NCI-H526 treated with DMSO at 0.1 percent for 48 hours (cell line): Measurements from ENCODE around the gene DNMBP.
"Not testable (repeated sequence)": the region's sequence is repeated elsewhere in the genome, so short reads cannot be mapped to it uniquely, and the experiment has no call there.

Experiments used
- DNase-seq: peaks from one replicate; lab custom pipeline; 2025; lab: John Stamatoyannopoulos, UW

DNMBP gene

GRCh38 chr10:99993701-99994689 lies 15.8 kb downstream of the DNMBP start:
- no peak for DNase-seq

GRCh38 chr10:99985637-99986036 lies 24.1 kb downstream of the DNMBP start:
- DNase-seq = not testable (repeated sequence)

GRCh38 chr10:99984211-99985034 lies 25.3 kb downstream of the DNMBP start:
- DNase-seq = no peak

GRCh38 chr10:99983280-99983988 lies 26.3 kb downstream of the DNMBP start:
- DNase-seq = no peak

- no peak for DNase-seq
Observed at GRCh38 chr10:99982728-99983127, 27.0 kb downstream of the DNMBP start.

- DNase-seq = no peak
Observed at GRCh38 chr10:99981581-99982199, 28.1 kb downstream of the DNMBP start.

GRCh38 chr10:99979066-99979685 lies 30.6 kb downstream of the DNMBP start:
- DNase-seq = no peak

- no peak for DNase-seq
Observed at GRCh38 chr10:99977916-99978315, 31.8 kb downstream of the DNMBP start.

GRCh38 chr10:99976886-99977665 lies 32.7 kb downstream of the DNMBP start:
- no peak for DNase-seq

GRCh38 chr10:99975942-99976809 lies 33.6 kb downstream of the DNMBP start:
- DNase-seq = no peak

- no peak for DNase-seq
Observed at GRCh38 chr10:99975106-99975829, 34.5 kb downstream of the DNMBP start.

GRCh38 chr10:99973190-99973589 lies 36.6 kb downstream of the DNMBP start:
- DNase-seq = no peak

GRCh38 chr10:99967961-99968360 lies 41.8 kb downstream of the DNMBP start:
- no peak for DNase-seq

- DNase-seq = no peak
Observed at GRCh38 chr10:99966306-99966705, 43.4 kb downstream of the DNMBP start.

- DNase-seq = no peak
Observed at GRCh38 chr10:99965700-99966099, 44.0 kb downstream of the DNMBP start.

GRCh38 chr10:99964791-99965190 lies 45.0 kb downstream of the DNMBP start:
- no peak for DNase-seq

- not testable (repeated sequence) for DNase-seq
Observed at GRCh38 chr10:99963467-99964165, 46.1 kb downstream of the DNMBP start.

- DNase-seq = no peak
Observed at GRCh38 chr10:99958806-99959205, 50.9 kb downstream of the DNMBP start.
